Common myeloid progenitor, CD34-positive (primary cell): ENCODE results near the gene FBL.

Experiments used
- CTCF ChIA-PET: fragments of 350-600 bp; sonication (Branson Sonifier 250); formaldehyde crosslinking; loops from one replicate; lab custom pipeline; 2021; ENCODE audit warnings: antibody characterized with exemption; lab: Charles Lee
- POLR2A ChIA-PET: fragments of 350-600 bp; sonication (Branson Sonifier 250); formaldehyde crosslinking; loops from one replicate; lab custom pipeline; 2021; ENCODE audit warnings: antibody characterized with exemption; lab: Charles Lee
- DNase-seq, 3 donors: peaks; one replicate each; pipeline versions ENCODE4 v3.0.0 to v3.0.0-alpha.2; 2013
- H3K27ac ChIP-seq, 2 experiments: 1 replicate in 1 of 2; 2 replicates in 1 of 2; pipeline ENCODE4 v1.7.0; 2013; ENCODE audit warnings: inconsistent platforms in 2 of 2, low read length in 2 of 2, mild to moderate bottlenecking in 2 of 2, low read depth in 1 of 2, moderate library complexity in 1 of 2; ENCODE audit not compliant: severe bottlenecking in 2 of 2, insufficient read depth in 1 of 2, poor library complexity in 1 of 2
- H3K27me3 ChIP-seq, 5 experiments: replicated peaks in 2 of 5; 1 replicate in 3 of 5; 2 replicates in 2 of 5; pipeline versions ENCODE4 v1.6.1 to v1.7.0; 2013; ENCODE audit warnings: low read length in 4 of 5, mild to moderate bottlenecking in 2 of 5, moderate library complexity in 2 of 5, inconsistent platforms in 1 of 5; ENCODE audit not compliant: insufficient read depth in 5 of 5, control insufficient read depth in 4 of 5
- H3K36me3 ChIP-seq, 4 experiments: 1 replicate in 2 of 4; 2 replicates in 2 of 4; pipeline versions ENCODE4 v1.6.1 to v1.7.0; 2013; ENCODE audit warnings: low read length in 3 of 4, control low read depth in 1 of 4, mild to moderate bottlenecking in 1 of 4; ENCODE audit not compliant: control insufficient read depth in 4 of 4, insufficient read depth in 4 of 4
- H3K4me1 ChIP-seq, 4 experiments: 1 replicate in 3 of 4; 2 replicates in 1 of 4; pipeline versions ENCODE4 v1.6.1 to v1.7.1; 2013; ENCODE audit warnings: low read length in 3 of 4, mild to moderate bottlenecking in 3 of 4, control low read depth in 1 of 4, inconsistent platforms in 1 of 4, moderate library complexity in 1 of 4; ENCODE audit not compliant: control insufficient read depth in 4 of 4, insufficient read depth in 4 of 4; ENCODE audit errors: control extremely low read depth in 1 of 4
- H3K4me3 ChIP-seq, 7 experiments: 1 replicate in 4 of 7; 2 replicates in 3 of 7; pipeline versions ENCODE4 v1.5.1 to v1.7.0; 2013; ENCODE audit warnings: mild to moderate bottlenecking in 7 of 7, low read length in 6 of 7, moderate library complexity in 6 of 7, inconsistent platforms in 2 of 7, low read depth in 2 of 7, control low read depth in 1 of 7; ENCODE audit not compliant: insufficient read depth in 4 of 7, control insufficient read depth in 1 of 7; ENCODE audit errors: extremely low read depth in 1 of 7
- H3K9me3 ChIP-seq, 5 experiments: 1 replicate in 4 of 5; 2 replicates in 1 of 5; pipeline versions ENCODE4 v1.6.1 to v1.7.1; 2013; ENCODE audit warnings: low read length in 4 of 5, mild to moderate bottlenecking in 2 of 5, inconsistent platforms in 1 of 5, low read depth in 1 of 5, moderate library complexity in 1 of 5; ENCODE audit not compliant: control insufficient read depth in 4 of 5, insufficient read depth in 2 of 5; ENCODE audit errors: control extremely low read depth in 1 of 5
- WGBS: methylation state at CpG from one replicate; pipeline ENCODE4 v1.1.5; 2013; ENCODE audit not compliant: insufficient coverage; 5-methylcytosine and 5-hydroxymethylcytosine counted together

The FBL gene

GRCh38 chr19:39852882-39853281 lies 6.7 kb upstream of the FBL start:
- WGBS = 96% methylated on average over 7 of the region's 7 CpGs

GRCh38 chr19:39850892-39851291 lies 4.7 kb upstream of the FBL start:
- no peak overlapping the region for H3K27ac ChIP-seq
- H3K27me3 ChIP-seq = peaks cover 0 to 3% (median 0%) of the 10 kb centered on the region in 5 experiments
- no peak overlapping the region for H3K4me3 ChIP-seq
- ChIA-PET CTCF (no interaction called here), POLR2A (interaction anchor here (0.6 kb wide), 1 partner anchor 685 kb away, joined by 4 read pairs; no protein-coding TSS in a partner anchor)
- H3K36me3 ChIP-seq = no peaks in the 10 kb centered on the region
- no peaks in the 10 kb centered on the region for H3K9me3 ChIP-seq
- 100% methylated on average over 2 of the region's 2 CpGs for WGBS
- DNase-seq = no peak
- peaks cover 4 to 11% (median 8%) of the 10 kb centered on the region in 4 experiments for H3K4me1 ChIP-seq

More at GRCh38 chr19:39852882-39853281, 6.7 kb upstream of the FBL start:
- no peak for DNase-seq
- no peaks in the 10 kb centered on the region for H3K4me1 ChIP-seq
- ChIA-PET CTCF (no interaction called here), POLR2A (no interaction called here)
- peaks cover 0 to 7% (median 3%) of the 10 kb centered on the region in 5 experiments for H3K27me3 ChIP-seq
- H3K36me3 ChIP-seq = no peaks in the 10 kb centered on the region
- H3K9me3 ChIP-seq = no peaks in the 10 kb centered on the region
- no peak overlapping the region for H3K4me3 ChIP-seq
- H3K27ac ChIP-seq = no peak overlapping the region

GRCh38 chr19:39848392-39848791 lies 2.2 kb upstream of the FBL start:
- Histone ChIP-seq H3K36me3 (no peaks in the 10 kb centered on the region), H3K27me3 (no peaks in the 10 kb centered on the region), H3K4me3 (no peak overlapping the region), H3K9me3 (no peaks in the 10 kb centered on the region), H3K4me1 (peaks cover 15 to 36% (median 29%) of the 10 kb centered on the region in 4 experiments), H3K27ac (no peak overlapping the region)
- CTCF ChIA-PET = no interaction called here
- POLR2A ChIA-PET = no interaction called here
- no peak for DNase-seq
- WGBS = 95% methylated on average over 3 of the region's 4 CpGs

- Histone ChIP-seq H3K9me3 (no peaks in the 10 kb centered on the region), H3K27me3 (no peaks in the 10 kb centered on the region), H3K36me3 (no peaks in the 10 kb centered on the region), H3K27ac (no peak overlapping the region), H3K4me1 (peaks cover 15 to 43% (median 35%) of the 10 kb centered on the region in 4 experiments), H3K4me3 (no peak overlapping the region)
- POLR2A ChIA-PET = no interaction called here
- no peak for DNase-seq
- WGBS = 95% methylated on average over 6 of the region's 6 CpGs
- CTCF ChIA-PET = no interaction called here
Observed at GRCh38 chr19:39847525-39847924, 1.3 kb upstream of the FBL start.

- H3K4me1 ChIP-seq = peaks cover 15 to 45% (median 36%) of the 10 kb centered on the region in 4 experiments
- DNase-seq = no peak
- no peaks in the 10 kb centered on the region for H3K9me3 ChIP-seq
- peak overlapping the region; percentile 28 to 93 (median 74) for H3K4me3 ChIP-seq
- no peaks in the 10 kb centered on the region for H3K36me3 ChIP-seq
- ChIA-PET POLR2A (interaction anchor here (0.5 kb wide), 1 partner anchor 1354 kb away, joined by 3 read pairs; no protein-coding TSS in a partner anchor), CTCF (interaction anchor here (1.0 to 6.9 kb wide), 2 partner anchors 57 to 124 kb away, joined by 3 to 89 read pairs; partner anchors contain the start of gene PSMC4)
- peak overlapping the region; percentile 2 to 82 for H3K27ac ChIP-seq
- 54% methylated on average over 8 of the region's 12 CpGs for WGBS
- no peaks in the 10 kb centered on the region for H3K27me3 ChIP-seq
Observed at GRCh38 chr19:39846678-39847486, 703 bp upstream of the FBL start.

GRCh38 chr19:39845584-39845932 lies 621 bp downstream of the FBL start:
- no peak for DNase-seq
- no peaks in the 10 kb centered on the region for H3K27me3 ChIP-seq

More at GRCh38 chr19:39845584-39845932, 621 bp downstream of the FBL start:
- H3K27ac ChIP-seq = peak overlapping the region; percentile 67 to 82
- ChIA-PET CTCF (interaction anchor here (0.5 to 6.9 kb wide), 7 partner anchors 11 to 556 kb away, joined by 3 to 89 read pairs (median 4); partner anchors contain the start of gene DYRK1B), POLR2A (interaction anchor here (1.0 to 2.3 kb wide), 2 partner anchors 12 to 53 kb away, joined by 3 to 8 read pairs; partner anchors contain the start of gene DYRK1B)
- no peaks in the 10 kb centered on the region for H3K9me3 ChIP-seq
- WGBS = 0% methylated on average over 16 of the region's 17 CpGs
- H3K4me1 ChIP-seq = peaks cover 15 to 45% (median 36%) of the 10 kb centered on the region in 4 experiments
- peak overlapping the region; percentile 38 to 93 (median 74) for H3K4me3 ChIP-seq
- H3K36me3 ChIP-seq = peaks cover 0 to 4% (median 0%) of the 10 kb centered on the region in 4 experiments
